GM21360 (cell line): Measurements from ENCODE around the gene HPSE.
"Not testable (repeated sequence)": the region's sequence is repeated elsewhere in the genome, so short reads cannot be mapped to it uniquely, and the experiment has no call there.

Source experiments
- ATAC-seq: cut with Tn5 transposase; IDR thresholded peaks from one replicate; pipeline ENCODE4 v1.9.1; 2021; ENCODE audit warnings: mild to moderate bottlenecking, moderate library complexity; ENCODE audit not compliant: unreplicated experiment

HPSE gene

GRCh38 chr4:83335701-83336100, 1.1 kb upstream of the HPSE start:
- no peak for ATAC-seq

GRCh38 chr4:83331956-83332355, 2.7 kb downstream of the HPSE start:
- no peak for ATAC-seq

- ATAC-seq = no peak
Measured at GRCh38 chr4:83329521-83330110, 5.0 kb downstream of the HPSE start.

- no peak for ATAC-seq
Measured at GRCh38 chr4:83328521-83329187, 6.0 kb downstream of the HPSE start.

GRCh38 chr4:83326546-83326945, 8.1 kb downstream of the HPSE start:
- no peak for ATAC-seq

GRCh38 chr4:83325306-83325705, 9.3 kb downstream of the HPSE start:
- ATAC-seq = not testable (repeated sequence)

GRCh38 chr4:83323136-83323535, 11.5 kb downstream of the HPSE start:
- ATAC-seq = no peak

GRCh38 chr4:83320548-83320947, 14.1 kb downstream of the HPSE start:
- ATAC-seq = no peak

GRCh38 chr4:83318666-83319065, 16.0 kb downstream of the HPSE start:
- ATAC-seq = no peak

GRCh38 chr4:83317671-83318070, 17.0 kb downstream of the HPSE start:
- no peak for ATAC-seq

- no peak for ATAC-seq
Measured at GRCh38 chr4:83316459-83317165, 18.0 kb downstream of the HPSE start.

- no peak for ATAC-seq
Measured at GRCh38 chr4:83315341-83315870, 19.2 kb downstream of the HPSE start.

- no peak for ATAC-seq
Measured at GRCh38 chr4:83308672-83309071, 26.0 kb downstream of the HPSE start.

GRCh38 chr4:83307920-83308319, 26.7 kb downstream of the HPSE start:
- no peak for ATAC-seq

GRCh38 chr4:83305187-83305586, 29.5 kb downstream of the HPSE start:
- no peak for ATAC-seq

- ATAC-seq = no peak
Measured at GRCh38 chr4:83297548-83298260, 36.9 kb downstream of the HPSE start.

GRCh38 chr4:83293305-83294046, 41.2 kb downstream of the HPSE start:
- no peak for ATAC-seq

- ATAC-seq = not testable (repeated sequence)
Measured at GRCh38 chr4:83290059-83290774, 44.4 kb downstream of the HPSE start.

GRCh38 chr4:83288381-83288780, 46.3 kb downstream of the HPSE start:
- not testable (repeated sequence) for ATAC-seq

GRCh38 chr4:83285055-83285407, 49.6 kb downstream of the HPSE start:
- ATAC-seq = peak; percentile 3
